ENCODE results near the gene CPEB1.
"Not testable (repeated sequence)": the region's sequence is repeated elsewhere in the genome, so short reads cannot be mapped to it uniquely, and the experiment has no call there.

The CPEB1 gene

GRCh38 chr15:82497978-82498377 is 149.2 kb downstream of the CPEB1 start:
- POLR2A ChIA-PET (ENCODE audit: low non-redundant PET); CTCF ChIA-PET; DNase-seq (ENCODE audit: low spot score); H3K27ac ChIP-seq: not testable (repeated sequence)

Measured in RWPE1 (cell line).